Measurements from ENCODE around the gene RIN3. TPM values are rescaled to one million over a fixed set of nuclear protein-coding genes. Genes with fewer than 3 reads are reported as not detected.

RIN3 gene
- total RNA-seq, 1 donor from 2014 or later = 28.0 TPM

- no peaks in the 10 kb centered on the region for H3K79me2 ChIP-seq (ENCODE audit: insufficient read depth, low read length)
- peak overlapping the region; percentile 37 for H3K4me2 ChIP-seq (ENCODE audit: low read length)
- peaks cover 6% of the 10 kb centered on the region for H3K9me3 ChIP-seq (ENCODE audit: insufficient read depth, low read depth, low read length)
- no peaks in the 10 kb centered on the region for H3K36me3 Mint-ChIP-seq (ENCODE audit: low read depth, unreplicated experiment)
- H4K20me1 ChIP-seq (ENCODE audit: insufficient read depth, low read length) = no peaks in the 10 kb centered on the region
- FAIRE-seq = no peak
- H3K4me3 ChIP-seq (ENCODE audit: insufficient read depth, low read depth, low read length) = no peak overlapping the region
- no peaks in the 10 kb centered on the region for H3K27me3 Mint-ChIP-seq (ENCODE audit: low read depth, unreplicated experiment)
- no peak overlapping the region for H3K4me3 Mint-ChIP-seq (ENCODE audit: unreplicated experiment)
- no peaks in the 10 kb centered on the region for H3K36me3 ChIP-seq (ENCODE audit: insufficient read depth, low read length)
- TF ChIP-seq EZH2 (IDR thresholded peaks at IDR 0.05; ENCODE audit: insufficient read depth, low read length) (no peak), CTCF (IDR thresholded peaks at IDR 0.05; ENCODE audit: insufficient read depth, low read depth, low read length) (no peak)
- H3K27ac ChIP-seq (ENCODE audit: low read depth, low read length) = no peak overlapping the region
- peaks cover 14% of the 10 kb centered on the region for H3K4me1 ChIP-seq (ENCODE audit: insufficient read depth, low read length)
- H3K9me3 Mint-ChIP-seq (ENCODE audit: unreplicated experiment) = peaks cover 7% of the 10 kb centered on the region
- no peak overlapping the region for H3K9ac ChIP-seq (ENCODE audit: low read length)
- no peaks in the 10 kb centered on the region for H3K27me3 ChIP-seq (ENCODE audit: insufficient read depth, low read length)
- H3K4me1 Mint-ChIP-seq (ENCODE audit: low read depth, unreplicated experiment) = peaks cover 34% of the 10 kb centered on the region
- no peak overlapping the region for H2AFZ ChIP-seq (ENCODE audit: low read depth, low read length)
- no peak overlapping the region for H3K27ac Mint-ChIP-seq (ENCODE audit: unreplicated experiment)
- no peak for DNase-seq (ENCODE audit: low read depth)
Observed at GRCh38 chr14:92469515-92469914, 44.1 kb upstream of the RIN3 start.

GRCh38 chr14:92470215-92470614, 43.4 kb upstream of the RIN3 start:
- Histone ChIP-seq H3K4me2 (ENCODE audit: low read length) (peak overlapping the region; percentile 37), H3K79me2 (ENCODE audit: insufficient read depth, low read length) (no peaks in the 10 kb centered on the region), H3K36me3 (ENCODE audit: insufficient read depth, low read length) (no peaks in the 10 kb centered on the region), H3K4me3 (ENCODE audit: insufficient read depth, low read depth, low read length) (no peak overlapping the region), H3K27ac (ENCODE audit: low read depth, low read length) (no peak overlapping the region), H3K4me1 (ENCODE audit: insufficient read depth, low read length) (peaks cover 14% of the 10 kb centered on the region), H3K27me3 (ENCODE audit: insufficient read depth, low read length) (no peaks in the 10 kb centered on the region), H3K9ac (ENCODE audit: low read length) (peak overlapping the region; percentile 12), H4K20me1 (ENCODE audit: insufficient read depth, low read length) (no peaks in the 10 kb centered on the region), H2AFZ (ENCODE audit: low read depth, low read length) (no peak overlapping the region), H3K9me3 (ENCODE audit: insufficient read depth, low read depth, low read length) (peaks cover 6% of the 10 kb centered on the region)
- H3K27me3 Mint-ChIP-seq (ENCODE audit: low read depth, unreplicated experiment) = no peaks in the 10 kb centered on the region
- peak; percentile 95 for DNase-seq (ENCODE audit: low read depth)
- no peak overlapping the region for H3K27ac Mint-ChIP-seq (ENCODE audit: unreplicated experiment)
- H3K36me3 Mint-ChIP-seq (ENCODE audit: low read depth, unreplicated experiment) = no peaks in the 10 kb centered on the region
- peak overlapping the region; percentile 20 for H3K4me3 Mint-ChIP-seq (ENCODE audit: unreplicated experiment)
- no peak for TF ChIP-seq CTCF (IDR thresholded peaks at IDR 0.05; ENCODE audit: insufficient read depth, low read depth, low read length)
- no peak for TF ChIP-seq EZH2 (IDR thresholded peaks at IDR 0.05; ENCODE audit: insufficient read depth, low read length)
- H3K4me1 Mint-ChIP-seq (ENCODE audit: low read depth, unreplicated experiment) = peaks cover 34% of the 10 kb centered on the region
- peaks cover 7% of the 10 kb centered on the region for H3K9me3 Mint-ChIP-seq (ENCODE audit: unreplicated experiment)
- peak; percentile 67 for FAIRE-seq

- no peak overlapping the region for H3K9ac ChIP-seq (ENCODE audit: low read length)
- DNase-seq (ENCODE audit: low read depth) = peak; percentile 4
- H4K20me1 ChIP-seq (ENCODE audit: insufficient read depth, low read length) = no peaks in the 10 kb centered on the region
- peak overlapping the region; percentile 19 for H3K27ac ChIP-seq (ENCODE audit: low read depth, low read length)
- TF ChIP-seq CTCF (IDR thresholded peaks at IDR 0.05; ENCODE audit: insufficient read depth, low read depth, low read length) (no peak), EZH2 (IDR thresholded peaks at IDR 0.05; ENCODE audit: insufficient read depth, low read length) (no peak)
- Mint-ChIP-seq H3K27me3 (ENCODE audit: low read depth, unreplicated experiment) (no peaks in the 10 kb centered on the region), H3K4me1 (ENCODE audit: low read depth, unreplicated experiment) (peaks cover 34% of the 10 kb centered on the region), H3K36me3 (ENCODE audit: low read depth, unreplicated experiment) (no peaks in the 10 kb centered on the region), H3K27ac (ENCODE audit: unreplicated experiment) (peak overlapping the region; percentile 53), H3K9me3 (ENCODE audit: unreplicated experiment) (peaks cover 7% of the 10 kb centered on the region), H3K4me3 (ENCODE audit: unreplicated experiment) (peak overlapping the region; percentile 20)
- no peak overlapping the region for H3K4me3 ChIP-seq (ENCODE audit: insufficient read depth, low read depth, low read length)
- no peaks in the 10 kb centered on the region for H3K36me3 ChIP-seq (ENCODE audit: insufficient read depth, low read length)
- H3K79me2 ChIP-seq (ENCODE audit: insufficient read depth, low read length) = no peaks in the 10 kb centered on the region
- H2AFZ ChIP-seq (ENCODE audit: low read depth, low read length) = no peak overlapping the region
- H3K4me2 ChIP-seq (ENCODE audit: low read length) = no peak overlapping the region
- FAIRE-seq = no peak
- H3K4me1 ChIP-seq (ENCODE audit: insufficient read depth, low read length) = peaks cover 14% of the 10 kb centered on the region
- H3K9me3 ChIP-seq (ENCODE audit: insufficient read depth, low read depth, low read length) = peaks cover 6% of the 10 kb centered on the region
- H3K27me3 ChIP-seq (ENCODE audit: insufficient read depth, low read length) = no peaks in the 10 kb centered on the region
Observed at GRCh38 chr14:92470811-92471210, 42.8 kb upstream of the RIN3 start.

Data from astrocyte (in vitro differentiated cells and primary cell).